Suppressor macrophage treated with lipopolysaccharide for 1 hour (primary cell): ENCODE data around the gene PREP.
A peak's percentile ranks its signal among the peaks of the same experiment; 100 is the strongest.
"Not testable (repeated sequence)": the region's sequence is repeated elsewhere in the genome, so short reads cannot be mapped to it uniquely, and the experiment has no call there.

Experiments
- DNase-seq, 3 donors: peaks; one replicate each; pipeline ENCODE4 v3.0.0-alpha.2; 2020 to 2022

The PREP gene

DNA sequence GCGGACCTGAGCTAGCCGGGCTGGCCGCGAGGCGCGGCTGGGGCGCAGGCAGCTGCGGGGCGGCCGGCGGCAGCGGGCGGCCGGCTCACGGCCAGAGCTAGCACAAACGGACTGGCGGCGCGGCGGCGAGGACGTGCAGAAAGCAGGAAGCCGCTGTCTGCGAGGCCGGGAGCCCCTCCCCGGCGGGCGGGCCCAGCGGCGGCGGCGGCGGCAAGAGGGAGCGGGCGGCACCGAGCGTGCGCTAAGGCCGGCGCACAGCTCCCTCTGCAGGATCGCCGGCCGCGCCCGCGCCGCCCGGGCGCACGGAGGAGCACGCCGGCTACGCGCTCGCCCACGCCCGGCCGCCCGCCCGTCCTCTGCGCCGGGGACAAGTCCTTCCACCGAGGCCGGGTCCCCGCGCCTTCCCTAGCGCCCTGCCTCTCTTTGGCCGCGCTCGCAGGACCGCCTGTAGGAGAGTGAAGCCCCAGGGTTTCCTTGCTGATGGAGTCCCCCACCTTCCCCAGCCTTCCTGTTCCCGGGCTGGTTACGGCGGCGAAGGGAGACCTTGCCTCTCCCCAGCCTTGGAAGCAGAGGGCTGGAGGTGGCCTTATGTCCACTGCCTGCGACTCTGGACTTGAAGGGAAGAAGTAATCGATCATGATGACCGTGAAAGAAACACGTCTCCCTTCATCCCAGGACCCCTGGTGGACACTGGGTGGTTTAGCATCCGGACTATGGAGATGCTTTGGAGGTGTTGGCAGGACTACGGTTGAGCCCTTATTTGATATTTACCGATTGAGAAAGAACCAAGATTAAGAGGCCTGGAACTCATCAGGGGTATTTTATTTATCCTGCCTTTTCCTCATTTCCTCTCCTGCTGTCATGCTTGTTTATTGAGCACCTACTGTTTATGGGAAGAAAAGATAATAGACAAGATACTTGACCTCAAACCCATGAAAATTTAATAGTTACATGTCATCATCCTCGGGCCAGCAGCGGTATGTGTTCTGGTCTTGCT lies at the start of gene PREP:
TSS of gene PREP (minus strand) at position 144 of the 997 bp plus-strand sequence. CDS start 191 bp downstream, outside the sequence.
- peak; percentile 91 to 97 (median 95) for DNase-seq

DNA sequence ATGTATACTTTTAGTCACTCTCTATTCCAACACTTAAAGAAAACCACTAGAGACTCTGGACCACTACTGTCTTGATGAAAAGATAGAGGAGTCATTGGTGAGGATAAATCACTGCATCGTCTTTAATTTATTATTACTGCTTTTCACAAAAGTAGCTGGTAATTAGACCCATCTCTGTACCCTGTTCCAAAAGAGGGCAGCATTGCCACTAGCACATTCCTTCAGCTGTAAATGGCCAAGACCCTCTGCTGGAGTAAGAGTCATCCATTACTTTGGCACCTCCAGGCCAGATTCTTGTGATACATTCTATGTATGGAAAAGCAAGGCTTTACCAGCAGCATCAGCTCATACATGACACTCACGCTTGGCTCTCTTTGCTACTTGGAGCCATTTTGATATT lies 49.5 kb upstream of the PREP start:
- DNase-seq, result no peak

DNA sequence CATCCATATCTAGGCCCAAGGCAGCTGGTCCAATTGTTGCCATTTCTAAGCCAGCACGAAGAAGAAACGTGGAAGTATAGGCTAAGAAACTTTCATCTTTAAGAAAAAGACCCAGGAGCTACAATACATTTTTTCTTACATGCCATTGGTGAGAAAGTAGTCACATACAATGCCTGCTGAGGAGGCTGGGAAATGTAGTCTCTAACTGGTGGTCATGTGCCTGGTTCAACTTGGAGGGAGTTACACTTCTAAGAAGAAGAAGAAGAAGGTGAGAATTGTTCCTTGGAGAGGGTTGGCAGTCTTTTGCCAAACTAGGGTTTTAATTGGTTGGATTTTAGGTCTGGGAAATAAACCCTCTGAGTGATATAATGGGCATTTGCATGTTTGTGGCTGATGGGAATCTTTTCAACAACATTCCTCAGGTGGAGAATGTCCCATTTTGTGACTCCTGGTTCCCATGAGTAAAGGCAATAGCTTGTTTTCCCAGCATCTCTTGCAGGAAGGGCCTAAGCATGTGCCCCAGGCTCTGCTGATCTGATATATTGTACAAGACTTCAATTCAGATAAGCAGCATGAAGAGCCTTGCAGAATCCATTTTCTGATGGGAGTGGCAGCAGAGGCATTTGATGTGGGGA lies 47.0 kb upstream of the PREP start:
- DNase-seq, result no peak

DNA sequence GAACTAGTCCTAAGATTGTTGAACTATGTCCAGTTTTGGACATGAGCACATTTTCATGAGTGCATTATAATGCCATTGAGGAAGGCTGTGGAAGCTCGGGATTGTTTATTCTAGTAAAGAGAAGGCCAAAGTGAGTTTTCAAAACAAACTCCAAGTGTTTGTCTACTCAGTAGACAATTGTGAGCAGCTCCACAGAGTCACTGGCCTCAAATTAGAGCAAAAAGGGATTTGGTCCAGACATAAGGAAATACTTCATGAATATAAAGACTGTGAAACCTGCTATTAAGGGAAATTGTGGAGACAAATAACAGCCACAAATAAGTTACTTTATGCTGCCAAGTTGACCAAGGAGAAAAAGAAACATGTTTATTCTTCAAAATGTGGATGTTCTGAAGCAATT lies 42.6 kb upstream of the PREP start:
- DNase-seq, result no peak

DNA sequence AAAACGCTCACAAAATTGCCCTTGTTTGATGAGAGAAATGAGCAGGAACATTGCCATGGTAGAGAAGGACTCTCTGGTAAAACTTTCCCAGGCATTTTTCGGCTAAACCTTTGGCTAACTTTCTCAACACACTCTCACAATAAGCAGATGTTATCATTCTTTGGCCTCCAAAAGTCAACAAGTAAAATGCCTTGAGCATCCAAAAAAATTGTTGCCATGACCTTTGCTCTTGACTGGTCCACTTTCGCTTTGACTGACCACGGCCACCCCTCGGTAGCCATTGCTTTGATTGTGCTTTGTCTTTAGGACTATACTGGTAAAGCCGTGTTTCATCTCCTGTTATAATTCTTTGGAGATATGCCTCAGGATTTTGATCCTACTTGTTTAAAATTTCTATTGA lies 41.1 kb upstream of the PREP start:
- no peak for DNase-seq

DNA sequence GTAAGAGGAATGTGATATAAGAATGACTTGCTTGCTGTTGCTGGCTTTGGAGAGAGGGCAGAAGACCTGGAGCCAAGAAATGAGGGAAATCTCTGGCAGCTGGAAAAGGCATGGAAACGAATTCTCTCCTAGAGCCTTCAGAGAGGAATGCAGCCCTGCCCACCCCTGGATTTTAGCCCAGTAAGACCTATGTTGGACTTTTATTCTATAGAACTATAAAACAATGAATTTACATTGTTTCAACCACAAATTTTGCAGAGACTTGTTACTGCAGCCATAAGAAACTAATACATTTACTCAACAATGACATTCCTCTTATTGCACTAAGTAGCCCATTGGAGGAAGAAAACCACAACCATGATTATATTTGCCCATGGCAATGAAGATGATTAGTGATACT lies 39.5 kb upstream of the PREP start:
- no peak for DNase-seq

DNA sequence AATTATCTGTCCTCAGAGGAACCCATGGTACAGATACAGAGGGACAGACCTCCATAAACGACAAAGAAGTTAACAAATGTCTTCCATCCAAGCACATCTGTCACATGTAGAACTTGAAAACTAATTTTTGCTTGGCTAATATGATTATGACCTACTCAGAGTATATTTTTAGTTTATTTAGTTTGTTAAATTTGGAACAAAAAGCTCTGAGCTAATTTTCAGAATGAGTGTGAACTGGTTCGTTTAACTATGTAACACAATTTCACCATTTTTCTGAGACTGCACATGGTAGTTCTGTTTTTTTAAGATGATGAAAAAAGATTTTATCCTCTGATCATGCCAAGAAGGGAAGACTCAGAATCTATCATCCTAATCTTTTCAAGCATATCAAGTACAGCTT lies 34.4 kb upstream of the PREP start:
- DNase-seq, result no peak

DNA sequence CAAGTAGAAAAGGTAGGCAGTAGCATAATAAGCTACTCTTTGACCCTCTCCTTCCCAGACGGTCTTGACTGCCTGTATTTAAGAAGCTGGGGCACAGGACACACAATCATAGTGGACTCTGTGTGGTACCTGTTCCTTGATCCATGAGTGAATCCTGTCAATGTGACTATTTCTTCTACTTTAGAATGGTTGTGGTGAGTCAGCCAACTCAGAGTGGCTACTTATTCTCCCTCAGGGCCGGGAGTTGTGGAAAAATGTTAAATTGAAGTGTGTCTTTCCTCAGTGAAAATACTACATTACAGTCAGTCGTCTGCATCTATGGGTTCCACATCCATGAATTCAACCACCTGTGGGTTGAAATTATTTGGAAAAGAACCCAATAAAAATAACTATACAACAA lies 30.8 kb upstream of the PREP start:
- no peak for DNase-seq

DNA sequence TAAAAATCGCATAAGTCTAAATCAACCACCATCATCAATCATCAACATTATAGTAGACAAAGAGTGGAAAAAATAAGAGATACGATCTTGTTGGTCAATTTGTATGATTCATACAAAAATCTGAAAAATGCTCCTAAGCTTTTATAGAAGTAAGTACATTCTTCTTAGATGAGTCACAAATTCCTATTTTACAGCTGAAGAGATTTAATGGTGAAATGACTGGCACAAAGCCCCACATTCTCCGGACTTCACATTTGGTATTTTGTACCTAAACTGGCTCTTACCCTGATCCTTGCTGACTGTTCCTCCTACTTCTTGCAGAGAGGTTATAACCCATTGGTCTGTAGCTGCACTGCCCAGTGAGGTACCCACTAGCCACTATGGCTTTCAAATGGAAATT lies 29.9 kb upstream of the PREP start:
- DNase-seq, result peak in 2 of 3 donors; percentile 39 to 51

DNA sequence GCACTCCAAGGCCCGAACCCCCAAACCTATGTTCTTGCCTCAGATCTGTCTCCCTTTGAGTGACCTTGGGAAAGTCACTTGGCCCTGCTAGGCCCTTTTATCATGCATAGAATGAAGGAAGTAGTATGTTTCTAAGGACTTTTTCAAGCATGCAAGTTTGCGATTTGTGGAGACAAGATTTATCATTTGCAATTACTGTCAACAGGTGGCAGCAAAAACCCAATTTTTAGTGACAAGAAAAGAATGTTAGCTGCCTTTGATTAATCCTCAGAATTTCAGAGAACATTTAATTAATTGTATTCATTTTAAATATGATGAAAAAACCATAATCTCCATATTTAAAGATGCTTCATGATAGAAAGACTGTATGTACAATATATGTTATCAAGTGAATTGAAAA lies 28.3 kb upstream of the PREP start:
- peak; percentile 65 to 81 (median 72) for DNase-seq

DNA sequence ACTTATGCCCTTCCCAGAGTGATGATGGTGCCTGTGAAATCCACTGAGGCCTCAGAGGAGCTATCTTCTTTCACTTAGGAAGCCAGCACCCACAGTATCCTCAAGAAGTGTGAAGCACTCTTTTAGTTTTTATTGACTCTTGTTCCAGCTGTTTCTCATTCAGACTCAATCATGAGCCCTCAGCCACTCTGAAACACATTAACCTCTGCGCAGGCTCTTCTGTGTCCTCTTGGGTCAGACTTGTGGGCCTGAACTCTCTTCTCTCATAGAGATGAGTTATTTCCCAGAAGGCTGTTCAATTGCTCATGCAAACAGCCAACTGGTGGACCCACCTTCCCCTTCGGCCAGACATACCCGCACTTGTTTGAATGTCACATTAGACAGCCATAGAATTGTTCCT lies 27.8 kb upstream of the PREP start:
- DNase-seq, result no peak

DNA sequence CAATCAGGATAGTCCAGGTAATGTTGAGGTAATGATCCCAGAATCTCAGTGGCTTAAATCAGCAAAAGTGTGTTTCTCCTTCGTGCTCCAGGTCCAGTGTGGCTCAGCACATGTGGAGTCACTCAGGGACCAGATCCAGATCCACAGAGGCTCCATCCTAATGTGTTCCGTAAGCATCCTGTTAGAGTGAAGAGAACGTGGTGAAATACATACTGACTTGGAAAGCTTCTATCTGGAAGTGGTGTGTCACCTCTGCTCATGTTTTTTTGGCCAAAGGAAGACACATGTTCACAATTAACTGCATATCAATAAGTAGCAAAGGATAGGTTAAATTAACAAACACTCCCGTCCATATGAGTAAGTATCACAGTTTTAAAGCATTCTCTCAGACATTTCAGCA lies 26.8 kb upstream of the PREP start:
- DNase-seq, result no peak

DNA sequence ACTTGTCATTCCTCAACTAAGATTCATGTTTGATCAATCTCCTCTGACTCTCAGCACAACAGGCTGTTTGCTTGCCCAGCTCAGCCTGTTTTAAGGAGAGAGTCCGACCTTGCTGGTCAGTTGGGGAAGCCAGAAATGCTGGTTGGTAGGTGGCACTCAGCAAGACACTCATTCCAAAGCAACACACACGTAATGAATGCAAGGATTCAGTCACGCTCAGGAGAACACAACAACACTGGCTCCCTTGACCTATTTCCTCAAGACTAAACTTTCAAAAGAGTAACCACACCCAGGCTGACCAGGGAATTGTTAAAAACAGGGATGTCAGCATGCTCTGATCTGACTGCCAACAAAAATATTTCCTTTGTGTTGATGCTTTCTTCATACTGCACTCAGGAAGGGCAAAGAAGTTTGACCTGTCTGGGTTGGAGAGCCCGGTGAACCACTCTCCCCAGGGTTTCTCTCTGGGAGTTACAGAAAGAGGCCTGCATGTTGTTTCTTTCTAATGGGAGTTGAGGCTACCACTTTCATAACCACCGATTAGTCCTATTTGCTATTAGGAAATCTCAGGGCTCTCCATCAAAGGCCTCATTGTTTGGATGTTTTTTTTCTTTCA lies 25.6 kb upstream of the PREP start:
- no peak for DNase-seq

DNA sequence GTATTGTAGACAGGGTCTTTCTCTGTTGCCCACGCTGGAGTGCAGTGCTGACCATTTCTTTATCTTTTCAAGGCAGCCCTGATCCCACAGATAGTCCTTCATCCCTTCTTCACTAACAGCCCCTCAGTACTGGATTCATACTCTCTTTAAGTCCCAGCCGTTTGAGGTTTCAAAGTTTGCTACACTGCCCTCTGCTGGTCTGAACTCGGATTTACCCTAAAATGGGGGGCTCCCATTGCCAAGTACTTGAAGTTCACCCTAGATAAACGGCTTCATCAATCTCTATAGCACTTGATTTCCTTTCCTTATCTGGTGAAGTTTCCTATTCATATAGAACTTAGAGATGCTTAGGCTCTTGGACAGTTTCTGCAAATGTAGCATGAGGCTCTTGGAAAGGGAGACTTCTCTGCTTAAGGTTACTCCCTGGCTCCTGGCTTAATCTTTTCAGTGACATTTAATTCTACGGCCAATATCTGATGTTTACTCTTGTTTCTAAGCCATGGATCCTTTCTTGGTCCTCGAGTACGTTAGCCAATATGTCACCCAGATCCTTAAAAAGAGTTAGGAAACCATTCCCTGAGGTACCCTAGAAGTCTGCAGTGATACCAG lies 21.4 kb upstream of the PREP start:
- DNase-seq, result peak; percentile 62 to 76 (median 70)

DNA sequence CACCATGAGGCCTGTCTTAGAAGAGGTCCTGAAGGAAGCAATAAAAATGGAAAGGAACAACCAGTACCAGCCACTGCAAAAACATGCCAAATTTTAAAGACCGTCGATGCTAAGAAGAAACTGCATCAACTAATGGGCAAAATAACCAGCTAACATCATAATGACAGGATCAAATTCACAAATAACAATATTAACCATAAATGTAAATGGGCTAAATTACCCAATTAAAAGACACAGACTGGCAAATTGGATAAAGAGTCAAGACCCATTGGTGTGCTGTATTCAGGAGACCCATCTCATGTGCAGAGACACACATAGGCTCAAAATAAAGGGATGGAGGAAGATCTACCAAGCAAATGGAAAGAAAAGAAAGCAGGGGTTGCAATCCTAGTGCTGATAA lies 14.1 kb upstream of the PREP start:
- DNase-seq, result not testable (repeated sequence)

DNA sequence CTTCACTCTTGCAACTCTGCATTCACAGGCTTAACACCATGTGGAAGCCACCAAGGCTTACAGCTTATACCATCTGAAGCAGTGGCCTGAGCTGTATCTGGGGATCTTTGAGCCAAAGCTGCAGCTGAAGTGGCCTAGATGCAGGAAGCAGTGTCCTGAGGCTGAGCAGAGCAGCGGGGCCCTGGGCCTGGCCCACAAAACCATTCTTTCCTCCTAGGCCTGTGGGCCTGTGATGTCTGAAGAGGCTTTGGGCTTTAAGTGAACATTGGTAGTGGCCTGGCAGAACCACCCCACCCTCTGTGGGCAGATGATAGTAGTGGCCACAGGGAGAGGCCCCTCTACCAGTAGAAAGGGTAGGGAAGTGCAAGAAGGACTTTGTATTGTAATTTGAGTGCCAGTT lies 6.9 kb upstream of the PREP start:
- no peak for DNase-seq

DNA sequence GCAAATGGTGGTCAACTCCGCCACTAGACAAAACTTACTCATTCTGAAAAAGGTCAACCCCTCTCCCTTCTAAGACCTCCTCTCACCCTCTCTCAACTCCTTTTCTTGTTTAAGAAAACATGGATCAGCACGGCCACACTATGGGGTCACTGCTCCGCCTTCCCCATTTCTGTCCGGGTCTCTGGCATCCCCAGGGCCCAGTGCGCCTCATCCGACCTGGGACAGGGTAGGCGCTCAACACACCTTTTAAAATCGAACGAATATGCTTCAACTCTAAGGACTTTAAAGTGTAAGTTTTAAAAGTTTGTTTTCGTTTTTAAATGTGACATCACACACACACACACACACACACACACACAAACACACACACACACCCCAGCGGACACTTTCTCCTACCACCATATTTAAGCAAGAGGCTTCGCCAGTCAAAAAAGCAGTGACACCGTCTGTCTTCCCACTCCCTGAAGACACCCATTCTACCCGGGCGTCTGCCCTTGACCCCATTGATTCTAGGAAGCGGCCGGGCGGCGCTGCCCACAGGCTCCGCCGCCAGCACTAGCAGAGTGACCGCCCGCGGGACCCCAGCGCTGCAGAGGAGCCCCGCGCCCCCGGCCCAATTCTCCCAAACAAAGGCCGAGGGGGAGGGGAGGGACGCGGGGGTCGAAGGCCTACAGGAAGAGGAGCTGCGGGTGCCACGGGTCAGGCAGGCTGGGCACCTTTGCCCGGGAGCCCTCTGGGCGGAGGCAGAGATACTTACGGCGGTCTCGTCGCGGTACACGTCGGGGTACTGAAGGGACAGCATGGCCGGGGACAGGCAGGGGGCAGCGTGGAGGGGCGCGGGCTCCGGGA lies 568 bp downstream of the PREP start:
- DNase-seq, result peak; percentile 55 to 66 (median 57)

DNA sequence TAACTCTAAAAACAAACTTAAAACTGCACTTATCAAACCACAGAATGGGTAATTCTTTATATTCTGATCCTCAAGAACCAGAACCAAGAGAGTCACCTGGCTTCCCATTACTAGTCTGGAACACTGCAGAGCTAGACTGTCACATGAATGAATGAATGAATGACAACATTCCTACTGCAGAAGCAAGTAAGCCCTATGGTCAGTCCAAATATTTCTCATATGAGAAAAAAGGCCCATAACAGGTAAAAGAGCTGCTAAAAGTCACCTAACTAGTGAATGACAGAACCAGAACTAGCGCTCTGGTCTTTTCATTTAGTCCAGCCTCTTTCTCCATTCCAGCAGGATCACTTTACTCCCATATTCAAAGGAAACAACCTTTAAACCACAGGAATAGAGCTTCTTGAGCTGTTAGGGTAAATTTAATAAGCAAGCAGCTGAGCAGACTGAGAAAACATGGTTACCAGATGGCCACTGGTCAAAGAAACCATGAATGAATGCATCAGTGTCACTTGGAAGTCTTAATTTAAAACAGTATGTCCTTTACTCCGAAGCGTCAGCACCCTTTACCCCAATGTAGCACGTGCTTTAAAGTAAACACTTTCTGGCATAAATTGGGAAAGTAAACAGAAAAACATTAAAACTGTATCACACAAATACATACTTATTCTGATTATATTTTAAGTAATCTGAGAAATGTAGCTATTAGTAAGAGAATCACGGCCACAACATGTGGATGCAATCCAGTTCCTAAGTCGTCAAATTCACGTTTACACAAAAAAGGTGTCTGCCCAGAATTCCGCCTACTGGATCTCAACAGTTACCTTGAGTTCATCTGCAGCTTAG lies 1.4 kb downstream of the PREP start:
- DNase-seq, result no peak

DNA sequence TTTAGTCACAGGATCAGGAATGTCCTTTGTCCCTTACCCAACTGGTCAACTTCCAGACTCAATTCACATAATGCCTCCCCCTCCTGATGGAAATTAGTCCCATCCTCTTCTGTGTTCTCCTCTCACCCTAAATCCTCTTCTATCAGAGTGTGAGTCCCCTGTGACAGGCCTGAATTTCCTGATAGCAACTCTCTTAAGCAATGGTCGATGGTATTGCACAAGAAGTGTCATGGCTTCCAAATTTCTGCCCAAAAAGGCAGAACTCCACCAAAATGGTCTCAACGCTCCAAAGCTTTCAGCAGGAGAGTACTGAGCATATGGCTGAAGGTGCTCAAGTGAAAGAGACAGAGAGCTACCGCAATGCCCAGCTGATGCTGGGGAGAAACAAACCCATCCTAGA lies 2.4 kb downstream of the PREP start:
- peak; percentile 37 to 62 (median 49) for DNase-seq

DNA sequence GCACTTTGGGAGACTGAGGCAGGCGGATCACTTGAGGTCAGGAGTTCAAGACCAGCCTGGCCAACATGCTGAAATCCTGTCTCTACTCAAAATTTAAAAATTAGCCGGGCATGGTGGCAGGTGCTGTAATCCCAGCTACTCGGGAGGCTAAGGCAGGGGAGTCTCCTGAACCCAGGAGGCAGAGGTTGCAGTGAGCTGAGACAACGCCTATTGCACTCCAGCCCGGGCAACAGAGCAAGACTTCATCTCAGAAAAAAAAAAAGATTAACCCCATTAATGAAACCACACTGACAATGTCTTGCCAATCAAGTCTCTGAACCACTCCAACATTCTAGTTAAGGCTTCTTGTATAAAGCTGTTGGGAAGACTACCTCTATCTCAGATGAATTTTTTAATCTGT lies 4.0 kb downstream of the PREP start:
- DNase-seq, result no peak

DNA sequence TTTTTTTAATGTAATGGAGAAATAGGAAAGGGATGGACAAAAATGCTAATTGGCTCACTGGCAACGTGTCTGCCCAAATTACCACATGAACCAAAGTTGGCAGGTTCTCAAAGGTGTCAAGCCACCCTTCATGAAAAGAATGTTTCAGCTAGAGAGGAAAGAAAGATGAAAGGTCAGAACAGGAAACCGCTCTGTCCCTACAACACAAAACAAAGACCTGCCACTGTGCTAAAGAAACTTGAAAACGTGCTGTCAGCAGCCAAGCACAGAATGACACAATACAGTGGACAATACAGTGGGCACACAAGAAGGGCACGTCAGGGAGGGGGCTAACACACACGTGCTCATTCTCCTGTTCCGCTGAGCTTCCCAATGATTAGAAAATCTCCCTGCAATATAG lies 4.9 kb downstream of the PREP start:
- no peak for DNase-seq
